Upper lobe of left lung (tissue), 4 donors: Measurements from ENCODE around the gene SRP72.

Source experiments
- POLR2AphosphoS5 ChIP-seq, 2 donors: sonication (generic); formaldehyde crosslinking; IDR thresholded peaks; one replicate each; pipeline ENCODE4 v1.5.1; 2017; ENCODE audit warnings: antibody characterized with exemption in 2 of 2
- TF ChIP-seq, protein P1 (sequence below), 6 experiments: fragments of 450-650 bp in 4 of 6; fragments of 200-600 bp in 2 of 6; sonication (generic) in 2 of 6; IDR thresholded peaks; one replicate each; pipeline ENCODE4 v1.5.1; 2016 to 2019; ENCODE audit warnings: antibody characterized with exemption in 6 of 6

DNA sequence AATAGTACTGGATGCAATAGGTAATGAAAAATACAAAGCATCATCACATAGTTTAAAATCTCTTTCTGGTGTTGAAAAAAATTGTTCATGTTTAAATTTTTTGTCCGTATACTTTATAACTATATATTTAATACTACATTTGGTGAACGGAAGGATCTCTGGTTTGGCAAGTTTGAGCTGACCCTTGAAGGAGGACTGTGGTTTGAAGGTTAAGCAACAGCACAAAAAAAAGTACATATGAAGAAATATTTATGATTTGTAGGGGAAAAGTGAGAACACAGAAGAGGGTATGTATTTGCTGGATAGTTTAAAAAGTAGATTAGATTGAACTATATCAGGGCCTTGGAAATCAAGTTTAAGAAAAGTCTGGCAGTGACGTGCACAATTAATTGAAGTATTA, 13.3 kb downstream of the SRP72 start:
- TF ChIP-seq, protein P1, sequence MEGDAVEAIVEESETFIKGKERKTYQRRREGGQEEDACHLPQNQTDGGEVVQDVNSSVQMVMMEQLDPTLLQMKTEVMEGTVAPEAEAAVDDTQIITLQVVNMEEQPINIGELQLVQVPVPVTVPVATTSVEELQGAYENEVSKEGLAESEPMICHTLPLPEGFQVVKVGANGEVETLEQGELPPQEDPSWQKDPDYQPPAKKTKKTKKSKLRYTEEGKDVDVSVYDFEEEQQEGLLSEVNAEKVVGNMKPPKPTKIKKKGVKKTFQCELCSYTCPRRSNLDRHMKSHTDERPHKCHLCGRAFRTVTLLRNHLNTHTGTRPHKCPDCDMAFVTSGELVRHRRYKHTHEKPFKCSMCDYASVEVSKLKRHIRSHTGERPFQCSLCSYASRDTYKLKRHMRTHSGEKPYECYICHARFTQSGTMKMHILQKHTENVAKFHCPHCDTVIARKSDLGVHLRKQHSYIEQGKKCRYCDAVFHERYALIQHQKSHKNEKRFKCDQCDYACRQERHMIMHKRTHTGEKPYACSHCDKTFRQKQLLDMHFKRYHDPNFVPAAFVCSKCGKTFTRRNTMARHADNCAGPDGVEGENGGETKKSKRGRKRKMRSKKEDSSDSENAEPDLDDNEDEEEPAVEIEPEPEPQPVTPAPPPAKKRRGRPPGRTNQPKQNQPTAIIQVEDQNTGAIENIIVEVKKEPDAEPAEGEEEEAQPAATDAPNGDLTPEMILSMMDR (IDR thresholded peaks at IDR 0.05) = no peak
- TF ChIP-seq POLR2AphosphoS5 (IDR thresholded peaks at IDR 0.05) = no peak
